GM10248 (cell line): ENCODE results near the gene PRR9.
"Not testable (repeated sequence)": the region's sequence is repeated elsewhere in the genome, so short reads cannot be mapped to it uniquely, and the experiment has no call there.

ENCODE experiments used
- CTCF ChIA-PET: fragments of 300-600 bp; sonication (Branson Sonifier 250); formaldehyde crosslinking; extraction: SDS; loops from one replicate; lab custom pipeline; 2021; ENCODE audit warnings: antibody characterized with exemption; lab: Yijun Ruan, JAX
- POLR2A ChIA-PET: fragments of 350-650 bp; sonication (Branson Sonifier 250); formaldehyde crosslinking; extraction: SDS; loops from one replicate; lab custom pipeline; 2020; ENCODE audit warnings: antibody characterized with exemption; lab: Yijun Ruan, JAX
- DNase-seq: peaks from one replicate; pipeline ENCODE4 v3.0.0; 2012; ENCODE audit errors: extremely low spot score
- TF ChIP-seq, protein P1 (sequence below): IDR thresholded peaks from 2 replicates; pipeline ENCODE4 v1.5.1; 2012; ENCODE audit warnings: mild to moderate bottlenecking, low read depth; ENCODE audit errors: extremely low read depth, missing control alignments, control extremely low read depth

The PRR9 gene

DNA sequence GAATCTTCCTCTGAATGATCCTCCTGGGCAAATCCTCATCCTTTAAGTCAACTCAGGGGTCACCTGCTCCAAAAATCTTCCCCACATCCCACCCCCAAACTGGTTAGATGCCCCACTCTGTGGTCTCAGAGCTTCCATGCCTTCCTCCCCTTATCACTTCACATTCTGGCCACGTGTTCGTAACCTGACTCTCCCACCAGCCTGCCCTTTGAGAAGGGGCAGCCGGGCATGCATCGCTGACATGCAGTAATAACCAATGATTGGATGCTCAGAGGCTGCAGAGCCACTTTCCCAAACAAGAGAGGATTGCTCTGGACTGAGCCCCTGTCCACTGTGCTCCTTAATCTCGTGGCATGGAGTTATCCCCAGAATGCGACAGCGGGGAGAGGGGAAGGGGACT is 7.2 kb upstream of the PRR9 start:
- no peak for DNase-seq
- POLR2A ChIA-PET: no interaction called here
- TF ChIP-seq, protein P1, sequence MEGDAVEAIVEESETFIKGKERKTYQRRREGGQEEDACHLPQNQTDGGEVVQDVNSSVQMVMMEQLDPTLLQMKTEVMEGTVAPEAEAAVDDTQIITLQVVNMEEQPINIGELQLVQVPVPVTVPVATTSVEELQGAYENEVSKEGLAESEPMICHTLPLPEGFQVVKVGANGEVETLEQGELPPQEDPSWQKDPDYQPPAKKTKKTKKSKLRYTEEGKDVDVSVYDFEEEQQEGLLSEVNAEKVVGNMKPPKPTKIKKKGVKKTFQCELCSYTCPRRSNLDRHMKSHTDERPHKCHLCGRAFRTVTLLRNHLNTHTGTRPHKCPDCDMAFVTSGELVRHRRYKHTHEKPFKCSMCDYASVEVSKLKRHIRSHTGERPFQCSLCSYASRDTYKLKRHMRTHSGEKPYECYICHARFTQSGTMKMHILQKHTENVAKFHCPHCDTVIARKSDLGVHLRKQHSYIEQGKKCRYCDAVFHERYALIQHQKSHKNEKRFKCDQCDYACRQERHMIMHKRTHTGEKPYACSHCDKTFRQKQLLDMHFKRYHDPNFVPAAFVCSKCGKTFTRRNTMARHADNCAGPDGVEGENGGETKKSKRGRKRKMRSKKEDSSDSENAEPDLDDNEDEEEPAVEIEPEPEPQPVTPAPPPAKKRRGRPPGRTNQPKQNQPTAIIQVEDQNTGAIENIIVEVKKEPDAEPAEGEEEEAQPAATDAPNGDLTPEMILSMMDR: no peak
- CTCF ChIA-PET: interaction anchor here (1.8 kb wide), 1 partner anchor 18 kb away, joined by 7 read pairs; no protein-coding TSS in a partner anchor

DNA sequence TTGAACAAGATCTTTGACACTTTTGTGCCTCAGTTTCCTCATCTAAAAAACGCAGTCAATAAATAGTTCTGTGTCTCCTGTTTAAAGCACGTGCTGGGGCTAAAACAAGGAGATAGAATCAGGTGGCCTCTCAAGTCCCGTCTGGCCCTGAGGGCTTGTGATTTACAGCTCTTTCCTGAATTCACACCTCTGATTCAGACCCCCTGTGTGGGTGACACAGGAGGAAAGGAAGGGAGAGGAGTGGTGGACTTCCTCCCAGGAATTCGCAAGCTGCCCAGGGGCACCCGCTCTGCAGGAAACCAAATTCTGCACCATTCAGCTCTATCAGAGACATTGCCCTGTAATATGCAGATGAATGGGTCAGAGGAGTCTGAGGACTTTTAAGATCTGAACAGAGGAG is 5.2 kb upstream of the PRR9 start:
- no peak for DNase-seq
- POLR2A ChIA-PET: no interaction called here
- CTCF ChIA-PET: interaction anchor here (2.5 kb wide), 1 partner anchor 14 kb away, joined by 8 read pairs; no protein-coding TSS in a partner anchor
- TF ChIP-seq, protein P1: no peak

DNA sequence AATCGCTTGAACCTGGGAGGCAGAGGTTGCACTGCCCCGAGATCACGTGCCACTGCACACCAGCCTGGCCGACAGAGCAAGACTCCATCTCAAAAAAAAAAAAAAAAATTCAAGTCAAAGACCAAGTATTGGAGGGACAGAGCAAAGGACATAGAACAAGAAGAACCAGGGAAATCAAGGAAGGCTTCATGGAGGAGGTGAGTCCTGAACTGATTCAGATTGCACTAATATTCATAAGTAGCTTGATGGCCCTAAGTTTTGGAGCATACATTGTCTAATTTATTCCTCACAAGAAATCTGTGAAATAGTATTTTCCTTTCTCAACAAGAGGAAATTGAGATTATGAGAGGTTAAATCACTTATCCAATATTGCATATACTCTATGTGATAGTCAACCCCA is 3.9 kb upstream of the PRR9 start:
- POLR2A ChIA-PET: interaction anchor here (0.7 kb wide), 1 partner anchor 55 kb away, joined by 3 read pairs; no protein-coding TSS in a partner anchor
- no peak for DNase-seq
- CTCF ChIA-PET: interaction anchor here (1.2 to 2.5 kb wide), 3 partner anchors 8 to 20 kb away, joined by 3 to 8 read pairs (median 4); no protein-coding TSS in a partner anchor
- TF ChIP-seq, protein P1: no peak

DNA sequence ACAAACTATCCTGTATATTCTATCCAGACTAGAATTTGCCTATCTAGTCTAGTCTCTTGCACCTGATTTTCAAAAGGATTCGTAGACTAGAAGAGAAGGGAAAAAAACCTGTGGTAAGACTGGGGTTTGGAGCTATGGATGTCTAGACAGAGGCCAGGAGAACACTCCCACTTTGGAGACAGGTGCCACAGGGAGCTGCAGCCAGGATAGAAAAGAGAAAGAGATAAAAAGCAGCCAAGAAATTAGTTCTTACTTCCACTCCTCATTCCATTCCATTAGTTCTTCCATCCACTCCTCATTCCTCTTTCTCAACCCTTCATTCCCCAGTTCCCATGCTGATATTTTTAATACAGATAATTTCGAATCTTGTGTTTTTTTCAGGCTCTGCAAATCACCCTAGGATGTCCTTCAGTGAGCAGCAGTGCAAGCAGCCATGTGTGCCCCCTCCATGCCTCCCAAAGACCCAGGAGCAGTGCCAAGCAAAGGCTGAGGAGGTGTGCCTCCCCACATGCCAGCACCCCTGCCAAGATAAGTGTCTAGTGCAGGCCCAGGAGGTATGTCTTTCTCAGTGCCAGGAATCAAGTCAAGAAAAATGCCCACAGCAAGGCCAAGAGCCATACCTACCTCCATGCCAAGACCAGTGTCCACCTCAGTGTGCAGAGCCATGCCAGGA is 496 bp downstream of the PRR9 start:
- ChIA-PET CTCF (interaction anchor here (1.3 to 2.0 kb wide), 2 partner anchors 11 to 348 kb away, joined by 3 to 5 read pairs; no protein-coding TSS in a partner anchor), POLR2A (no interaction called here)
- TF ChIP-seq, protein P1: no peak
- no peak for DNase-seq

DNA sequence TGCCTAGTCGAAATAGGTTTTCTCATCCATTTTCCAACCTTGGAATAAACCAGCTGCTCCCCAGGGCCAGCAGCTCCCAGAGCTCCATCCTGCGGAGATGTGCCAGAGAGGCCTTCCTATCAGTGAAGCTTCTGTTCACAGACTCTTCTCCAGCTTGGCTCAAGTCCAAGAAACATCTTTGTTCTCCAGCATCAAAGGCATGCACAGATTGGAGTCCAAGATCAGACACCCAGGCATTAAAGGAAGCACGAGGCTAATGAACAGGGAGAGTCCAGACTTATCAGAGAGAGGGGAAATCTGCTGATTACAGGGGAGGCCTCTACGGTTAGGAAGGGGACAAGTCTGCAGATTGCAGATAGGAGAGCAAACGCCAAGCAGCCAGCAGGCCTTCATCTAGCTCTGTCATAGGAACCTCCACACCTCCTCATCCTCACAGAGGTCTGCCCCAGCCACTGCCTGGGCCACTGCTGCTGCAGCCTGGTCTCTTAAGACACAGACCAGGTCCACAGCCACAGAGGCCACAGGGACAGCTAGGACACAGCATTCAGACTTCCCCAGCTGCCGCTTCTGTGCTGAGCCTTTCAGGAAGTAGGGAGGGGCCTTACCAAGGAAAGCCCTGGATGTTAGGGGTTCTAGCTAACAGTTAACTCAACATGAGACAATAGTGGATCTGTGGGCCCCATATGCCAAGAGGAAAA is 3.4 kb downstream of the PRR9 start:
- TF ChIP-seq, protein P1: no peak
- CTCF ChIA-PET: interaction anchor here (0.7 to 3.3 kb wide), 17 partner anchors 7 to 564 kb away, joined by 3 to 19 read pairs (median 4); partner anchors contain the start of gene SMCP
- POLR2A ChIA-PET: no interaction called here
- DNase-seq: no peak

DNA sequence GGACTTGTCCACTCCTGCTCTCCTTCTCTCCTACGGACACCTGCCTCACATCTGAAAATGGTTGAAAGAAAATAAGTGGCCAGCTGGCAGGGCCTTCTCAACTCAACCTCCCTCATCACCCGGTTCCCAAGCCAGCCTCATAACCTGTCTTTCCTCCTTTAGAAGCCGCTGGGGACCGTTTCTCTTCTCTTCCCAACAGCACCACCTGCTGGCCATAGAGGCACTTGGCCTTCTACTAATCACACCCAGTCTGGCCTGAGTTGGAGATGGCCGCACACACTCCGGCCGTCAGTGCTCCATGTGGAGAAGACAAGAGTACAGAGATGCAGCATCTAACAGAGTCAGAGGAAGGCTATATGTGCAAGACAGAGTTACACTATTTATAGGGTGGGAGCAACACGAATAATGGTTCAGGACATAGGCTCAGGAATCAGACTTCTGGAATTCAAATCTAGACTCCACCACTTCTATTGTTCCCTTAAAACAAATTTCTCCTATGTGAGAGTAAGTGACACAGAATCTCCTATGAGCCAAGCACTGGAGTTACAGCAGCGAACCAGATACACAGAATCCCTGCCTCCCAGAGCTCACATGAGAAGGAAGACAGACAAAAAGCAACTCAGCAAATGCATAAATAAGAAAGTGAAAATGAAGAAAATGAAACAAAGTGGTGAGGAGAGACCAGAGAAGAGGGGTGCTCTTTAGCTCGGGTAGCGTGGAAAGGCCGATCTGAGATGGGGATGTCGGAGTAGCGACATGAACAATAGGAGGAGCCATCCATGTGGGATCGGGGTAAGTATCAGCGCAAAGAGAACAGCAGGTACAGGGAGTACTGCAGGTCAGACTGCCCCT is 5.9 kb downstream of the PRR9 start:
- POLR2A ChIA-PET: not testable (repeated sequence)
- peak; percentile 39 for DNase-seq
- TF ChIP-seq, protein P1: peak; percentile 54
- CTCF ChIA-PET: interaction anchor here (0.7 to 2.6 kb wide), 15 partner anchors 10 to 571 kb away, joined by 3 to 12 read pairs (median 4); partner anchors contain the start of genes IVL and SMCP
